SW 1271 (cell line): ENCODE results near the gene WDR55.
"Not testable (repeated sequence)": the region's sequence is repeated elsewhere in the genome, so short reads cannot be mapped to it uniquely, and the experiment has no call there.

Experiments
- DNase-seq, 2 experiments: peaks; one replicate each; lab custom pipeline; 2025; lab: John Stamatoyannopoulos, UW

WDR55 gene

GRCh38 chr5:140711794-140712193 is 47.1 kb downstream of the WDR55 start:
- DNase-seq = no peak

- DNase-seq = no peak
These were observed 48.9 kb downstream of the WDR55 start for GRCh38 chr5:140713562-140714094.

GRCh38 chr5:140716238-140716637 is 51.5 kb downstream of the WDR55 start:
- not testable (repeated sequence) for DNase-seq

GRCh38 chr5:140718266-140718592 is 53.5 kb downstream of the WDR55 start:
- DNase-seq = no peak

- not testable (repeated sequence) for DNase-seq
These were observed 56.0 kb downstream of the WDR55 start for GRCh38 chr5:140720738-140721137.

GRCh38 chr5:140721395-140721794 is 56.7 kb downstream of the WDR55 start:
- not testable (repeated sequence) for DNase-seq
